Spleen (tissue), 7 donors: ENCODE results near the gene SPAG17.

Experiments used
- CTCF ChIP-seq, 11 experiments: fragments of 200-600 bp in 7 of 11; fragments of 450-650 bp in 4 of 11; sonication (generic) in 4 of 11; IDR thresholded peaks in 8 of 11; conservative IDR thresholded peaks in 3 of 11; 1 replicate in 7 of 11; 2 replicates in 4 of 11; pipeline versions ENCODE4 v1.4.0 to v1.8.0; 2016 to 2021; ENCODE audit warnings: antibody characterized with exemption in 11 of 11, inconsistent platforms in 4 of 11, mild to moderate bottlenecking in 1 of 11
- POLR2A ChIP-seq, 3 donors: fragments of 450-650 bp; IDR thresholded peaks; one replicate each; pipeline ENCODE4 v1.5.1; 2017; ENCODE audit warnings: antibody characterized with exemption in 3 of 3, mild to moderate bottlenecking in 1 of 3
- donor health status: DM: no; HTN: no; CAD: no; lungs with moderate emphysema.
- donor health status: DM: no; HTN: no; CAD: no.
- donor health status: DM: no; HTN: no; CAD: no.

GRCh38 chr1:118123116-118123839 lies 61.8 kb downstream of the SPAG17 start:
- TF ChIP-seq CTCF (IDR thresholded peaks at IDR 0.05 in 8 of 11, conservative IDR thresholded peaks at IDR 0.05 in 3 of 11) (no peak), POLR2A (IDR thresholded peaks at IDR 0.05) (no peak)
